CD4-positive, alpha-beta T cell treated with Interleukin-4 for 1 hour (primary cell): ENCODE measurements around the gene PLEKHA3.
A peak's percentile ranks its signal among the peaks of the same experiment; 100 is the strongest.
"Not testable (repeated sequence)": the region's sequence is repeated elsewhere in the genome, so short reads cannot be mapped to it uniquely, and the experiment has no call there.

ENCODE experiments used
- DNase-seq, 2 donors: peaks; one replicate each; pipeline ENCODE4 v3.0.0-alpha.2; 2020 to 2022

PLEKHA3 gene

GRCh38 chr2:178480227-178481181, at the start of gene PLEKHA3:
PLEKHA3 (plus strand) TSS chr2:178480457; CDS start chr2:178480870, 413 bp downstream.
- peak; percentile 81 to 84 for DNase-seq

GRCh38 chr2:178436662-178437061, 43.6 kb upstream of the PLEKHA3 start:
- DNase-seq: no peak

GRCh38 chr2:178441426-178441825, 38.8 kb upstream of the PLEKHA3 start:
- no peak for DNase-seq

GRCh38 chr2:178448968-178449661, 31.1 kb upstream of the PLEKHA3 start:
- DNase-seq: peak in 1 of 2 donors; percentile 15

- peak in 1 of 2 donors; percentile 3 for DNase-seq
These were observed 30.3 kb upstream of the PLEKHA3 start for GRCh38 chr2:178449700-178450523.

GRCh38 chr2:178450524-178450773, 29.8 kb upstream of the PLEKHA3 start:
- peak; percentile 80 to 87 for DNase-seq

- peak; percentile 95 for DNase-seq
These were observed 29.3 kb upstream of the PLEKHA3 start, which contains the start of the genes PJVK and PRKRA for GRCh38 chr2:178450774-178451525. PJVK (plus strand) TSS chr2:178451378; CDS start chr2:178453410, 2,032 bp downstream. PRKRA (minus strand) TSS chr2:178451175; CDS start chr2:178451030, 145 bp downstream.

GRCh38 chr2:178452334-178452733, 27.9 kb upstream of the PLEKHA3 start:
- no peak for DNase-seq

GRCh38 chr2:178452870-178453269, 27.4 kb upstream of the PLEKHA3 start:
- no peak for DNase-seq

GRCh38 chr2:178455947-178456346, 24.3 kb upstream of the PLEKHA3 start:
- no peak for DNase-seq

GRCh38 chr2:178457390-178457886, 22.8 kb upstream of the PLEKHA3 start:
- DNase-seq: no peak

- DNase-seq: no peak
These were observed 10.9 kb upstream of the PLEKHA3 start for GRCh38 chr2:178469219-178469849.

- not testable (repeated sequence) for DNase-seq
These were observed 8.9 kb upstream of the PLEKHA3 start for GRCh38 chr2:178471313-178471712.

- DNase-seq: no peak
These were observed 6.9 kb upstream of the PLEKHA3 start for GRCh38 chr2:178473373-178473772.

GRCh38 chr2:178473931-178474330, 6.3 kb upstream of the PLEKHA3 start:
- DNase-seq: no peak

GRCh38 chr2:178474560-178474959, 5.7 kb upstream of the PLEKHA3 start:
- no peak for DNase-seq

GRCh38 chr2:178476477-178476876, 3.8 kb upstream of the PLEKHA3 start:
- no peak for DNase-seq

GRCh38 chr2:178477443-178478129, 2.7 kb upstream of the PLEKHA3 start:
- no peak for DNase-seq

- DNase-seq: no peak
These were observed 2.2 kb upstream of the PLEKHA3 start for GRCh38 chr2:178478130-178478438.

GRCh38 chr2:178478439-178479274, 1.6 kb upstream of the PLEKHA3 start, which contains the start of gene FKBP7:
FKBP7 (minus strand) TSS chr2:178478600; CDS start chr2:178478499, 101 bp downstream.
- peak; percentile 87 to 88 for DNase-seq
